Measurements from ENCODE around the gene SLC7A5.
"Not testable (repeated sequence)": the region's sequence is repeated elsewhere in the genome, so short reads cannot be mapped to it uniquely, and the experiment has no call there.

Gene SLC7A5

GRCh38 chr16:87832137-87832527 lies 37.2 kb downstream of the SLC7A5 start:
- DNase-seq, result no peak

GRCh38 chr16:87831421-87832136 lies 37.7 kb downstream of the SLC7A5 start:
- DNase-seq, result no peak

GRCh38 chr16:87830673-87831420 lies 38.5 kb downstream of the SLC7A5 start:
- DNase-seq, result no peak

- DNase-seq, result no peak
These were observed 39.2 kb downstream of the SLC7A5 start for GRCh38 chr16:87829988-87830672.

- no peak for DNase-seq
These were observed 39.7 kb downstream of the SLC7A5 start for GRCh38 chr16:87829622-87829980.

- no peak for DNase-seq
These were observed 40.2 kb downstream of the SLC7A5 start for GRCh38 chr16:87828907-87829621.

- DNase-seq, result no peak
These were observed 41.0 kb downstream of the SLC7A5 start for GRCh38 chr16:87828071-87828906.

- DNase-seq, result not testable (repeated sequence)
These were observed 41.8 kb downstream of the SLC7A5 start for GRCh38 chr16:87827588-87827915.

- no peak for DNase-seq
These were observed 42.3 kb downstream of the SLC7A5 start for GRCh38 chr16:87826798-87827587.

GRCh38 chr16:87826407-87826797 lies 42.9 kb downstream of the SLC7A5 start:
- not testable (repeated sequence) for DNase-seq

GRCh38 chr16:87825842-87826120 lies 43.5 kb downstream of the SLC7A5 start:
- not testable (repeated sequence) for DNase-seq

GRCh38 chr16:87824991-87825841 lies 44.1 kb downstream of the SLC7A5 start:
- no peak for DNase-seq

- no peak for DNase-seq
These were observed 45.0 kb downstream of the SLC7A5 start for GRCh38 chr16:87824016-87824990.

- no peak for DNase-seq
These were observed 46.0 kb downstream of the SLC7A5 start for GRCh38 chr16:87823181-87823929.

- DNase-seq, result no peak
These were observed 47.0 kb downstream of the SLC7A5 start for GRCh38 chr16:87822108-87822970.

GRCh38 chr16:87821376-87822107 lies 47.8 kb downstream of the SLC7A5 start:
- DNase-seq, result no peak

- no peak for DNase-seq
These were observed 49.3 kb downstream of the SLC7A5 start for GRCh38 chr16:87819983-87820382.

Data from EL (cell line).